Liver (tissue), 9 donors: ENCODE results near the gene LAMA1. TPM values are rescaled to one million over a fixed set of nuclear protein-coding genes. Genes with fewer than 3 reads are reported as not detected.

Experiments used
- DNase-seq: peaks from one replicate; pipeline ENCODE4 v3.0.0-alpha.2; 2017; ENCODE audit warnings: low spot score
- H3K27ac ChIP-seq, 2 donors: one replicate each; pipeline ENCODE4 v1.7.0; 2013; ENCODE audit warnings: inconsistent platforms in 2 of 2, low read length in 2 of 2, control low read depth in 1 of 2, low read depth in 1 of 2, mild to moderate bottlenecking in 1 of 2
- H3K27me3 ChIP-seq, 4 donors: one replicate each; pipeline versions ENCODE4 v1.6.1 to v1.7.0; 2013; ENCODE audit warnings: low read length in 3 of 4, inconsistent platforms in 1 of 4, mild to moderate bottlenecking in 1 of 4, moderate library complexity in 1 of 4; ENCODE audit not compliant: control insufficient read depth in 4 of 4, insufficient read depth in 4 of 4
- H3K36me3 ChIP-seq, 4 donors: one replicate each; pipeline versions ENCODE4 v1.6.1 to v1.7.0; 2013; ENCODE audit warnings: low read length in 3 of 4, mild to moderate bottlenecking in 3 of 4, low read depth in 1 of 4, moderate library complexity in 1 of 4; ENCODE audit not compliant: control insufficient read depth in 4 of 4, insufficient read depth in 3 of 4
- H3K4me1 ChIP-seq, 4 donors: one replicate each; pipeline versions ENCODE4 v1.6.1 to v1.7.0; 2013; ENCODE audit warnings: low read length in 3 of 4, mild to moderate bottlenecking in 3 of 4, moderate library complexity in 1 of 4; ENCODE audit not compliant: control insufficient read depth in 4 of 4, insufficient read depth in 4 of 4
- H3K4me3 ChIP-seq, 3 donors: one replicate each; pipeline versions ENCODE4 v1.6.1 to v1.7.0; 2013; ENCODE audit warnings: low read length in 3 of 3, control low read depth in 1 of 3, low read depth in 1 of 3, mild to moderate bottlenecking in 1 of 3
- H3K9ac ChIP-seq, 2 donors: one replicate each; pipeline ENCODE4 v1.7.0; 2013; ENCODE audit warnings: low read length in 2 of 2, mild to moderate bottlenecking in 2 of 2, moderate library complexity in 2 of 2, control low read depth in 1 of 2, low read depth in 1 of 2
- H3K9me3 ChIP-seq, 4 donors: one replicate each; pipeline versions ENCODE4 v1.6.1 to v1.7.0; 2013; ENCODE audit warnings: low read length in 3 of 4; ENCODE audit not compliant: control insufficient read depth in 4 of 4
- ATF3 ChIP-seq: IDR thresholded peaks from 2 replicates; pipeline ENCODE4 v1.6.1; 2016; ENCODE audit warnings: antibody characterized with exemption
- FOXA1 ChIP-seq: IDR thresholded peaks from 2 replicates; pipeline ENCODE4 v1.6.1; 2016; ENCODE audit warnings: antibody characterized with exemption
- FOXA2 ChIP-seq: IDR thresholded peaks from 2 replicates; pipeline ENCODE4 v1.6.1; 2016; ENCODE audit warnings: antibody characterized with exemption
- GABPA ChIP-seq, 2 donors: IDR thresholded peaks in 1 of 2; conservative IDR thresholded peaks in 1 of 2; 2 replicates each; pipeline ENCODE4 v1.6.1; 2016; ENCODE audit warnings: antibody characterized with exemption in 2 of 2, mild to moderate bottlenecking in 1 of 2, moderate library complexity in 1 of 2
- HNF4A ChIP-seq, 2 donors: conservative IDR thresholded peaks; 2 replicates each; pipeline ENCODE4 v1.6.1; 2016; ENCODE audit warnings: antibody characterized with exemption in 2 of 2, mild to moderate bottlenecking in 2 of 2
- MAX ChIP-seq: IDR thresholded peaks from 2 replicates; pipeline ENCODE4 v1.6.1; 2016; ENCODE audit warnings: antibody characterized with exemption
- NR2F2 ChIP-seq: IDR thresholded peaks from 2 replicates; pipeline ENCODE4 v1.6.1; 2016; ENCODE audit warnings: antibody characterized with exemption
- RAD21 ChIP-seq, 2 donors: IDR thresholded peaks; 2 replicates each; pipeline ENCODE4 v1.6.1; 2016; ENCODE audit warnings: antibody characterized with exemption in 2 of 2, mild to moderate bottlenecking in 2 of 2
- REST ChIP-seq: IDR thresholded peaks from 2 replicates; pipeline ENCODE4 v1.6.1; 2016; ENCODE audit warnings: antibody characterized with exemption, mild to moderate bottlenecking
- RXRA ChIP-seq, 2 donors: IDR thresholded peaks; 2 replicates each; pipeline ENCODE4 v1.6.1; 2017 to 2018; ENCODE audit warnings: antibody characterized with exemption in 2 of 2, mild to moderate bottlenecking in 1 of 2
- YY1 ChIP-seq: IDR thresholded peaks from 2 replicates; pipeline ENCODE4 v1.6.1; 2016; ENCODE audit warnings: antibody characterized with exemption, mild to moderate bottlenecking
- WGBS: extraction: QIAGEN DNeasy Blood & Tissue Kit; methylation state at CpG from one replicate; pipeline ENCODE4 v1.1.7; 2013; 5-methylcytosine and 5-hydroxymethylcytosine counted together
- polyA plus RNA-seq, 2 donors: library from polyadenylated mRNA; stranded (reverse) in 1 of 2; unstranded in 1 of 2; fragments of 200-250 nt in 1 of 2; fragments of >200 nt in 1 of 2; fragmentation: Nextera tagmentation in 1 of 2; extraction: Ambion mirVana in 1 of 2; gene quantifications; one replicate each; pipeline versions ENCODE4 v1.2.1 to v1.2.3, GENCODE V29; 2013 to 2015
- total RNA-seq, 2 donors: library from RNA; depleted of rRNA; stranded (reverse); fragments of >200 nt; gene quantifications; one replicate each; pipeline ENCODE4 v1.2.3, GENCODE V29; 2014
- TF ChIP-seq, protein P1 (sequence below): IDR thresholded peaks from 2 replicates; pipeline ENCODE4 v1.6.1; 2016; ENCODE audit warnings: antibody characterized with exemption
- donor health status: healthy.
- donor health status: healthy.
- donor health status: healthy.
- donor health status: healthy.
- donor health status: healthy.

LAMA1 gene
- total and polyA plus RNA-seq, 4 donors, result 0.05 to 0.67 (median 0.43) TPM

DNA sequence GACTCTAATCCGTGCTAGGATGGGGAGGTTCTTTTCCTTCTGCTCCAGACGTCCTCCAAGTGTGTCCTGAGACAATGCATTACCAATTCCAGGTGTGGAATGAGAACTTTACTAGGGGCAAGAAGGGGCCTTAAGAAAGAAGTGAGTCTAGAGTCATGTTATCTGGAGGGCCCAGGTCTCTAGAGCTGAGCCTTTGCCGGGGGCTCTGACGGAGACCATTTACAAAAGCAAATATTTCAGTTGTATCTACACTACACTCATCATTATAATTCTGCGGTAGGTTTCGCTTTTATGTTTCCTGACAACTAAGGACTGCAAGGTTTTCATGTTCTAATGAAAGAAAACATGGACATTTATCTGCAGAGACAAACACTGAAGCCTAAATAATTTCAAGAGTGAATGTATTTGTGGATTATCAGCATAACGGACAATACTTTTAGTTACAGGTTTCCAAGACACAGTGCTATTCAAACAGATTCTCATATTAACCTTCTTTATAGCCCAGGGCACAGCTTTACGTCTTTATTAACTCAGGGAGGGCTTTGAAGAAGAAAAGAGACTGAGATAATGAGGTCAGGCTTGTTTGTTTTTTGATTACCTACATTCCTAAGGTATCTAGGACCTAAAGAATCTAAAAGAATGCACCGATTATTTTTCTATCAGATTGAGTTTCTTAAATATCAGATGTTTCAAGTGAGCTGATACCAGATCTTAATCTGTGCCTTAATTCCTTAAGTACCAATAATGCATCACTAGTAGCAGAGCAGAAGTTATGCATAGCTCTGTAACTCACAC is 15.0 kb upstream of the LAMA1 start:
- no peak for DNase-seq
- Histone ChIP-seq H3K27me3 (no peaks in the 10 kb centered on the region), H3K36me3 (no peaks in the 10 kb centered on the region), H3K4me1 (no peaks in the 10 kb centered on the region), H3K9me3 (no peaks in the 10 kb centered on the region), H3K4me3 (no peak overlapping the region), H3K27ac (no peak overlapping the region), H3K9ac (no peak overlapping the region)
- TF ChIP-seq FOXA2 (no peak), FOXA1 (no peak), NR2F2 (no peak), GABPA (IDR thresholded peaks at IDR 0.05 in 1 of 2, conservative IDR thresholded peaks at IDR 0.05 in 1 of 2) (no peak)
- WGBS, result 51% methylated on average over 9 of the region's 9 CpGs

- H3K36me3 ChIP-seq, result no peaks in the 10 kb centered on the region
- WGBS, result 75% methylated on average over 4 of the region's 4 CpGs
- peaks cover 0 to 5% (median 2%) of the 10 kb centered on the region in 4 donors for H3K4me1 ChIP-seq
Observed at GRCh38 chr18:7122376-7122775, 4.8 kb upstream of the LAMA1 start.

GRCh38 chr18:7116792-7117389 is 706 bp downstream of the LAMA1 start:
- H3K4me1 ChIP-seq, result peaks cover 11 to 17% (median 14%) of the 10 kb centered on the region in 4 donors
- no peaks in the 10 kb centered on the region for H3K36me3 ChIP-seq
- H3K4me3 ChIP-seq, result peak overlapping the region in 2 of 3 donors; percentile 26 to 50
- H3K27ac ChIP-seq, result no peak overlapping the region
- H3K9me3 ChIP-seq, result no peaks in the 10 kb centered on the region
- TF ChIP-seq HNF4A (conservative IDR thresholded peaks at IDR 0.05) (no peak), MAX (no peak), FOXA2 (no peak), GABPA (IDR thresholded peaks at IDR 0.05 in 1 of 2, conservative IDR thresholded peaks at IDR 0.05 in 1 of 2) (no peak), ATF3 (no peak), REST (no peak)
- DNase-seq, result no peak
- no peak overlapping the region for H3K9ac ChIP-seq
- 4% methylated on average over 61 of the region's 61 CpGs for WGBS
- peaks cover 0 to 14% (median 2%) of the 10 kb centered on the region in 4 donors for H3K27me3 ChIP-seq

More at GRCh38 chr18:7122376-7122775, 4.8 kb upstream of the LAMA1 start:
- Histone ChIP-seq H3K27me3 (no peaks in the 10 kb centered on the region), H3K9me3 (no peaks in the 10 kb centered on the region), H3K27ac (no peak overlapping the region), H3K9ac (no peak overlapping the region), H3K4me3 (no peak overlapping the region)
- TF ChIP-seq RAD21 (IDR thresholded peaks at IDR 0.05), result no peak
- TF ChIP-seq NR2F2, result no peak
- TF ChIP-seq HNF4A (conservative IDR thresholded peaks at IDR 0.05), result no peak
- no peak for TF ChIP-seq ATF3
- no peak for TF ChIP-seq RXRA (IDR thresholded peaks at IDR 0.05)
- TF ChIP-seq, protein P1, sequence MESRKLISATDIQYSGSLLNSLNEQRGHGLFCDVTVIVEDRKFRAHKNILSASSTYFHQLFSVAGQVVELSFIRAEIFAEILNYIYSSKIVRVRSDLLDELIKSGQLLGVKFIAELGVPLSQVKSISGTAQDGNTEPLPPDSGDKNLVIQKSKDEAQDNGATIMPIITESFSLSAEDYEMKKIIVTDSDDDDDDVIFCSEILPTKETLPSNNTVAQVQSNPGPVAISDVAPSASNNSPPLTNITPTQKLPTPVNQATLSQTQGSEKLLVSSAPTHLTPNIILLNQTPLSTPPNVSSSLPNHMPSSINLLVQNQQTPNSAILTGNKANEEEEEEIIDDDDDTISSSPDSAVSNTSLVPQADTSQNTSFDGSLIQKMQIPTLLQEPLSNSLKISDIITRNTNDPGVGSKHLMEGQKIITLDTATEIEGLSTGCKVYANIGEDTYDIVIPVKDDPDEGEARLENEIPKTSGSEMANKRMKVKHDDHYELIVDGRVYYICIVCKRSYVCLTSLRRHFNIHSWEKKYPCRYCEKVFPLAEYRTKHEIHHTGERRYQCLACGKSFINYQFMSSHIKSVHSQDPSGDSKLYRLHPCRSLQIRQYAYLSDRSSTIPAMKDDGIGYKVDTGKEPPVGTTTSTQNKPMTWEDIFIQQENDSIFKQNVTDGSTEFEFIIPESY, result no peak
- no peak for TF ChIP-seq YY1
- DNase-seq, result no peak
